NB4 (cell line): ENCODE measurements around the gene RGL4.

Experiments used
- CTCF ChIP-seq: IDR thresholded peaks from one replicate; pipeline ENCODE4 v1.5.1; 2012; ENCODE audit warnings: low read depth, low read length
- MYC ChIP-seq: IDR thresholded peaks from 2 replicates; pipeline ENCODE4 v1.6.1; 2011; ENCODE audit warnings: low read depth, low read length

- no peak for TF ChIP-seq MYC
- TF ChIP-seq CTCF: no peak
Measured at GRCh38 chr22:23693979-23694680, 3.3 kb downstream of the RGL4 start.
